IPS-15b (cell line): Measurements from ENCODE around the gene MAZ.

ENCODE experiments used
- H3K27me3 ChIP-seq: one replicate; pipeline ENCODE4 v1.6.1; 2013; ENCODE audit warnings: low read length; ENCODE audit not compliant: control insufficient read depth, insufficient read depth
- H3K36me3 ChIP-seq: one replicate; pipeline ENCODE4 v1.6.1; 2013; ENCODE audit warnings: low read length; ENCODE audit not compliant: control insufficient read depth, insufficient read depth
- H3K4me1 ChIP-seq: one replicate; pipeline ENCODE4 v1.6.1; 2013; ENCODE audit warnings: mild to moderate bottlenecking, low read length; ENCODE audit not compliant: control insufficient read depth, insufficient read depth
- H3K4me3 ChIP-seq: one replicate; pipeline ENCODE4 v1.5.1; 2013; ENCODE audit warnings: low read depth, low read length
- H3K9ac ChIP-seq: one replicate; pipeline ENCODE4 v1.6.1; 2013; ENCODE audit warnings: low read depth, mild to moderate bottlenecking, low read length
- H3K9me3 ChIP-seq: one replicate; pipeline ENCODE4 v1.6.1; 2013; ENCODE audit warnings: mild to moderate bottlenecking, low read length; ENCODE audit not compliant: control insufficient read depth, insufficient read depth

MAZ gene

GRCh38 chr16:29841631-29842030 lies 35.3 kb downstream of the MAZ start:
- no peak overlapping the region for H3K4me3 ChIP-seq
- H3K9me3 ChIP-seq = no peaks in the 10 kb centered on the region
- no peaks in the 10 kb centered on the region for H3K27me3 ChIP-seq
- no peaks in the 10 kb centered on the region for H3K4me1 ChIP-seq
- H3K36me3 ChIP-seq = no peaks in the 10 kb centered on the region
- H3K9ac ChIP-seq = no peak overlapping the region

- Histone ChIP-seq H3K9me3 (no peaks in the 10 kb centered on the region), H3K36me3 (no peaks in the 10 kb centered on the region)
Observed at GRCh38 chr16:29842732-29843346, 36.5 kb downstream of the MAZ start.

GRCh38 chr16:29843931-29844330 lies 37.6 kb downstream of the MAZ start:
- no peaks in the 10 kb centered on the region for H3K9me3 ChIP-seq
- no peaks in the 10 kb centered on the region for H3K27me3 ChIP-seq
- no peak overlapping the region for H3K4me3 ChIP-seq
- no peaks in the 10 kb centered on the region for H3K36me3 ChIP-seq
- no peaks in the 10 kb centered on the region for H3K4me1 ChIP-seq
- no peak overlapping the region for H3K9ac ChIP-seq

More at GRCh38 chr16:29842732-29843346, 36.5 kb downstream of the MAZ start:
- H3K9ac ChIP-seq = no peak overlapping the region
- H3K27me3 ChIP-seq = no peaks in the 10 kb centered on the region
- H3K4me1 ChIP-seq = no peaks in the 10 kb centered on the region
- no peak overlapping the region for H3K4me3 ChIP-seq

- H3K9me3 ChIP-seq = no peaks in the 10 kb centered on the region
- H3K36me3 ChIP-seq = no peaks in the 10 kb centered on the region
- H3K4me1 ChIP-seq = no peaks in the 10 kb centered on the region
- no peaks in the 10 kb centered on the region for H3K27me3 ChIP-seq
- H3K4me3 ChIP-seq = no peak overlapping the region
- H3K9ac ChIP-seq = no peak overlapping the region
Observed at GRCh38 chr16:29844575-29845331, 38.4 kb downstream of the MAZ start.

GRCh38 chr16:29845656-29846055 lies 39.3 kb downstream of the MAZ start:
- no peak overlapping the region for H3K4me3 ChIP-seq
- no peaks in the 10 kb centered on the region for H3K9me3 ChIP-seq
- no peaks in the 10 kb centered on the region for H3K4me1 ChIP-seq
- no peak overlapping the region for H3K9ac ChIP-seq
- H3K36me3 ChIP-seq = no peaks in the 10 kb centered on the region
- no peaks in the 10 kb centered on the region for H3K27me3 ChIP-seq

- H3K4me3 ChIP-seq = no peak overlapping the region
- H3K9ac ChIP-seq = no peak overlapping the region
- no peaks in the 10 kb centered on the region for H3K36me3 ChIP-seq
- H3K4me1 ChIP-seq = no peaks in the 10 kb centered on the region
- no peaks in the 10 kb centered on the region for H3K27me3 ChIP-seq
- no peaks in the 10 kb centered on the region for H3K9me3 ChIP-seq
Observed at GRCh38 chr16:29848420-29849297, 42.3 kb downstream of the MAZ start.

GRCh38 chr16:29849505-29849904 lies 43.2 kb downstream of the MAZ start:
- Histone ChIP-seq H3K9me3 (no peaks in the 10 kb centered on the region), H3K4me1 (no peaks in the 10 kb centered on the region), H3K9ac (no peak overlapping the region), H3K36me3 (no peaks in the 10 kb centered on the region), H3K27me3 (no peaks in the 10 kb centered on the region), H3K4me3 (no peak overlapping the region)

- no peaks in the 10 kb centered on the region for H3K36me3 ChIP-seq
- no peaks in the 10 kb centered on the region for H3K4me1 ChIP-seq
- no peak overlapping the region for H3K9ac ChIP-seq
- H3K27me3 ChIP-seq = no peaks in the 10 kb centered on the region
- H3K9me3 ChIP-seq = no peaks in the 10 kb centered on the region
- H3K4me3 ChIP-seq = no peak overlapping the region
Observed at GRCh38 chr16:29850998-29851397, 44.7 kb downstream of the MAZ start.

- H3K27me3 ChIP-seq = no peaks in the 10 kb centered on the region
- H3K4me3 ChIP-seq = no peak overlapping the region
- no peak overlapping the region for H3K9ac ChIP-seq
- no peaks in the 10 kb centered on the region for H3K36me3 ChIP-seq
- no peaks in the 10 kb centered on the region for H3K4me1 ChIP-seq
- H3K9me3 ChIP-seq = no peaks in the 10 kb centered on the region
Observed at GRCh38 chr16:29852654-29853053, 46.3 kb downstream of the MAZ start.

- no peak overlapping the region for H3K9ac ChIP-seq
- H3K4me3 ChIP-seq = no peak overlapping the region
- no peaks in the 10 kb centered on the region for H3K4me1 ChIP-seq
- peaks cover 4% of the 10 kb centered on the region for H3K36me3 ChIP-seq
- no peaks in the 10 kb centered on the region for H3K27me3 ChIP-seq
- no peaks in the 10 kb centered on the region for H3K9me3 ChIP-seq
Observed at GRCh38 chr16:29854520-29855100, 48.3 kb downstream of the MAZ start.

GRCh38 chr16:29857133-29857760 lies 50.9 kb downstream of the MAZ start:
- Histone ChIP-seq H3K36me3 (peaks cover 13% of the 10 kb centered on the region), H3K4me1 (no peaks in the 10 kb centered on the region), H3K9ac (no peak overlapping the region), H3K4me3 (no peak overlapping the region), H3K27me3 (no peaks in the 10 kb centered on the region), H3K9me3 (no peaks in the 10 kb centered on the region)
